ENCODE measurements around the gene CR1. TPM values are rescaled to one million over a fixed set of nuclear protein-coding genes. Genes with fewer than 3 reads are reported as not detected.

CR1 gene
- total and polyA plus RNA-seq, 2 of the 4 experiments (the other 2 are of a cell fraction) = not detected

GRCh38 chr1:207628776-207629175 lies 132.8 kb downstream of the CR1 start:
- Histone ChIP-seq H3K9me3 (ENCODE audit: control insufficient read depth, insufficient read depth, low read length) (no peaks in the 10 kb centered on the region), H4K20me1 (ENCODE audit: insufficient read depth, low read length) (no peaks in the 10 kb centered on the region), H3K4me2 (ENCODE audit: low read depth, low read length) (no peak overlapping the region), H3K4me1 (ENCODE audit: control insufficient read depth, insufficient read depth, low read length) (no peaks in the 10 kb centered on the region), H3K23ac (ENCODE audit: low read depth, low read length) (no peak overlapping the region), H4K8ac (ENCODE audit: low read depth in 2 of 2, low read length in 2 of 2) (no peak overlapping the region), H4K5ac (ENCODE audit: low read depth, low read length) (no peak overlapping the region), H3K18ac (ENCODE audit: low read depth, low read length) (no peak overlapping the region), H3K79me1 (ENCODE audit: low read depth in 1 of 2, low read length in 2 of 2) (no peaks in the 10 kb centered on the region), H3K9me1 (ENCODE audit: insufficient read depth, low read length) (no peaks in the 10 kb centered on the region), H3K36me3 (ENCODE audit: control insufficient read depth, insufficient read depth, low read length) (no peaks in the 10 kb centered on the region), H2BK20ac (ENCODE audit: low read depth, low read length) (no peak overlapping the region), H3K4ac (ENCODE audit: low read depth, low read length) (no peak overlapping the region), H2AFZ (replicated peaks; ENCODE audit: low read length, poor library complexity) (no peak overlapping the region), H3K14ac (replicated peaks; ENCODE audit: low read depth, low read length) (no peak overlapping the region), H2BK15ac (ENCODE audit: low read depth, low read length) (no peak overlapping the region), H2BK5ac (ENCODE audit: low read depth, low read length, poor library complexity, severe bottlenecking) (no peak overlapping the region), H2AK9ac (replicated peaks; ENCODE audit: low read depth, low read length, poor library complexity) (no peak overlapping the region), H3K27ac (ENCODE audit: insufficient read depth, low read length) (no peak overlapping the region), H2AK5ac (ENCODE audit: low read depth, low read length) (no peak overlapping the region), H3K4me3 (ENCODE audit: insufficient read depth, low read depth, low read length) (no peak overlapping the region), H4K91ac (ENCODE audit: insufficient read depth, low read depth, low read length) (no peak overlapping the region), H3K9ac (ENCODE audit: low read depth, low read length) (no peak overlapping the region), H2BK120ac (ENCODE audit: low read depth, low read length) (no peak overlapping the region), H3K56ac (ENCODE audit: extremely low read depth, insufficient read depth, low read length) (no peak overlapping the region), H3K27me3 (ENCODE audit: control insufficient read depth, insufficient read depth, low read length) (no peaks in the 10 kb centered on the region)
- WGBS, 2 experiments (ENCODE audit: extremely low coverage in 2 of 2, insufficient read length in 1 of 2) = no CpG with 5 or more reads among the region's 5 CpGs
- no TSS peak for BruUV-seq (replicated peaks)
- intact Hi-C loops (cut with micrococcal nuclease) (no loop called here), in situ Hi-C loops (cut with MboI; ENCODE audit: low sequenced_read_pairs) (no loop called here), dilution Hi-C loops (cut with HindIII; ENCODE audit: low sequenced_read_pairs, unreplicated experiment) (no loop called here)
- no peak for TF ChIP-seq FOS (IDR thresholded peaks at IDR 0.05; ENCODE audit: low read depth, low read length)
- TF ChIP-seq USF2 (IDR thresholded peaks at IDR 0.05; ENCODE audit: low read depth, low read length) = no peak
- no peak for TF ChIP-seq CEBPB (IDR thresholded peaks at IDR 0.05; ENCODE audit: low read depth, low read length)
- TF ChIP-seq RCOR1 (IDR thresholded peaks at IDR 0.05; ENCODE audit: insufficient replicate concordance, low read length) = no peak
- no peak for TF ChIP-seq RAD21 (IDR thresholded peaks at IDR 0.05; ENCODE audit: low read length)
- ChIA-PET POLR2A (ENCODE audit: unreplicated experiment) (no interaction called here), CTCF (no interaction called here)
- no peak for ATAC-seq (ENCODE audit: low read depth)
- no peak for DNase-seq

All from IMR-90 (cell line).